ENCODE results near the gene PINK1.

The PINK1 gene

DNA sequence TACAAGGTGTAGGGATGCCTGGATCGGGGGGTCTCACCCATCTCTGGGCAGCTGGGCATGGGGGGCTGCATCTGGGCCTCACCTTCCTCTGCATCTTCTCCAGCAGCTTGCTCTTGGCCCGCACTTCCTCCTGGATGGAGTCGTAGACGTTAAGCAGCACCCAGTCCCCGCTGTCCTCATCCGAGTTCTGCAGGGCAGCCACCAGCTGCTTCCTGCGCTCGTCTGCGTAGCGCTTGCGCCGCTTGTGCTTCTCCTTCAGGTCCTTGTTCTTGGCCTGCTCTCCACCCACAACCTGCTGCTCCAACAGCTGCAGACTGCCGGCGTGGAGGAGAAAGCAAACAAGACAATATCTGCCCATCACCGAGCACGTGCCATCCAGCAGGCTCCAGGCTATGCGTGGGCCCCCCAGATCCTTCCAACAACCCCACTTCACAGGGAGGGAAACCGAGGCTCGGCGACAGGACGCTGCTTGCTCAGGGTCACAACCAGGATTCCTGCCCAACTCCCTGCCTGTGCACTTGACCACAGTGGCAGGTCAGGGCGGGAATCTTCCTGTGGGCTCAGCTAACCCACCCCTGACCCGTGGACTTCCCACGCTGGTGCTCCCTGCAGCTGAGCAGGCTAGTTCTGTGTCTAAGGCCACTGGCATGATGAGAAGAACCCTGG, 49.4 kb downstream of the PINK1 start:
- DNase-seq (ENCODE audit: low read depth): no peak

DNA sequence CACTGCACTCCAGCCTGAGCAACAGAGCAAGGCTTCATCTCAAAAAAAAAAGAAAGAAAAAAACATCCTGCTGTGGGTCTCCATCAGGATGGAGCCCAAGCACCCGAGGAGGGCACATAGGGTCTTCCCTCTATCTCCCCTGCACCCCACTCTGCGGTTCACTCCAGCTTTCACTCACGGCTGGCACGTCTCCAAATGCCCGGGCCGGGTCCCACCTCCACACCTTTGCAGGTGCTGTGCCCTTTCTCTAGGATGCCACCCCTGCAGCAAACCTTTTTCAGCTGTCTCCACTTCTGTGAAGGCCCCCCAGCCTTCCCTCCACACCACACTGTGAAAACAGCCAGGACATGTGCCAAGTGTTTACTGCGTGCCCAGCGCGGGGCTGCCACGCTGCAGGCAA, 50.4 kb downstream of the PINK1 start:
- no peak for DNase-seq (ENCODE audit: low read depth)

DNA sequence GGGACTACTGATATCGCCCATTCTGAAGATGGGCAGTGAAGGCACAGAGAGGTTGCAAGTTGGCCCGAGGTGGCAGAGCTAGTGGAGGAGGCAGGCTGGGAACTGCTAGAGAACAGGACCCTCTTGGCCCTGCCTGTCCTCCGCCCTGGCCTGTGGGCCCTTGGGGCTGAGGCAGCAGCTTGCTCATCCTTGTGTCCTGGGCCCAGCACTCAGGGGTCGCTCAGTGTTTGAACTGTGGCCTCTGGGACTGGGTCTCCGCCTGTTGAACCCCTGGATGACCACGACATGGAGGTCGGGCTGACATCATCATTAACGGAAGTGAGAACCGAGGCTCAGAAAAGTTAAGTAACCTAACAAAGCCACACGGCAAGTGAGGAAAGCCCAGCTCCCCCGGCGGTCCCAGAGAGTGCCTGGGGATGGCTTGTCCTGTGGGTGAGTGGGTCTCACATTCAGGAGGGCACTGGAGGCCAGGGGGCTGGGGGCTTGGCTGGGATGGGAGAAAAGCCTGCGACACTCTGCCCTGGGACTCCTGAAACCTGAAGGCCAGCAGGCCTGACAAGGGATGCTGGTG, 50.9 kb downstream of the PINK1 start:
- no peak for DNase-seq (ENCODE audit: low read depth)

DNA sequence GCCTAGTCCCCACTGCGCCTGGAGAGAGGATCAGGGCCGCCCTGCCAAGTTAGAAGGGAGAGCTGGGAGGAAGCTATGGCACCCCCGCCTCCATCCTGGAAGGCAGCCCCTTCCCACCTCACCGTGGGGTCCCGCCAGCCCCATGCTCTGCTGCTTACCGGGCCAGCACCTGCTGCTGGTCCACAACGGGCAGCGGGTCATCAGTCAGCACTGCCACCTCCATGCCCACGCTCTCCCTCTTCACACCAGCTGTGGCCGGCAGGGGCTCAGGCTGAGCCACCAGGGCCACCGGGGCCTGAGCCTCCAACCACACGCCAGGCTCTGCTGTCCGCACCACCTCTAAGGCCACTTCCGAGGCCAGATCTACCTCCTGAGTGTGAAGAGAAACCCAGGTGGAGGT, 51.4 kb downstream of the PINK1 start:
- no peak for DNase-seq (ENCODE audit: low read depth)

DNA sequence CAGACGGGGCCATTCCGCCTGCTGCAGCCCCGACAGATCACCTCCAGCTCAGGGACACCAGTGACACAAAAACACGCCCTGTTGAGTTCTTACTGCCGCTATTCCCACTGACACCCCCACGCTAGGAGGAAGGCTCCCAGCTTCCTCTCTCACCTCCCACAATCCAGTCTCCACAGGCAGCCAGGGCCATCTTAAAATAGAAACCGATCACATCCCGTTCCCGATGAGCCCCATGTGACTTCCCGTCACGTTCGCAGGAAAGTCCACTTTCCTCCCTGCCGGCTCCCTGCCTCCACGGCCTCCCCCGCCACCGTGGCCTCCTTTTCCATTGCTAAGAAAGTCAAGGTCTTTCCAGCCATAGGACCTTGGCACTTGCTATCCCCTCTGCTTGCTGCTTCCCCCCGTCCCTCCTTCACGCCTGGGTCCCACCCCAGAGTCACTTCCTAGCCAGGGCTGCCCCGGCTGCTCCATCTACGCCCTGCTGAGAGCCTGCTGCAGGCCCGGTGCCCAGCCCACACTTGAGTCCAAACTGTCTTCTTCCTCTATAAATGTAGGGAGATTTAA, 51.9 kb downstream of the PINK1 start:
- DNase-seq (ENCODE audit: low read depth): no peak

DNA sequence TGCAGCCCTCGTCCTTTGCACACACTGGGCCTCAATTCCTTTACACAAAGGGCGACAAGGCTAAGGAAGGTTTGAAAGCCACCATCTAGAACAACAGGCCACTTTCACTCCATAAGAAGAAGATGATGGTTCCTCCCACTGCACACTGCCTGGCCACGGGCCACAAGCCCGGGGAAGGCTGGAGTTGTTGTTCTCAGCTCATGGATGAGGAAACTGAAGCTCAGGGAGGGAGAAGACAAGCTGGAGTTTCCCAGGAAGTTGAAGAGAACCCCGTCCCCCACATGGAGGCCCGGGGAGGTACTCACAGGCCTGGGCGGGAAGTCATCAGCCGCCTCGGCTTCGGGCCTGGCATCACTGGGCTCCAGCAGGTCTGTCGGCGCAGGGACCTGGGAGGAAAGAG, 52.5 kb downstream of the PINK1 start:
- DNase-seq (ENCODE audit: low read depth): no peak

DNA sequence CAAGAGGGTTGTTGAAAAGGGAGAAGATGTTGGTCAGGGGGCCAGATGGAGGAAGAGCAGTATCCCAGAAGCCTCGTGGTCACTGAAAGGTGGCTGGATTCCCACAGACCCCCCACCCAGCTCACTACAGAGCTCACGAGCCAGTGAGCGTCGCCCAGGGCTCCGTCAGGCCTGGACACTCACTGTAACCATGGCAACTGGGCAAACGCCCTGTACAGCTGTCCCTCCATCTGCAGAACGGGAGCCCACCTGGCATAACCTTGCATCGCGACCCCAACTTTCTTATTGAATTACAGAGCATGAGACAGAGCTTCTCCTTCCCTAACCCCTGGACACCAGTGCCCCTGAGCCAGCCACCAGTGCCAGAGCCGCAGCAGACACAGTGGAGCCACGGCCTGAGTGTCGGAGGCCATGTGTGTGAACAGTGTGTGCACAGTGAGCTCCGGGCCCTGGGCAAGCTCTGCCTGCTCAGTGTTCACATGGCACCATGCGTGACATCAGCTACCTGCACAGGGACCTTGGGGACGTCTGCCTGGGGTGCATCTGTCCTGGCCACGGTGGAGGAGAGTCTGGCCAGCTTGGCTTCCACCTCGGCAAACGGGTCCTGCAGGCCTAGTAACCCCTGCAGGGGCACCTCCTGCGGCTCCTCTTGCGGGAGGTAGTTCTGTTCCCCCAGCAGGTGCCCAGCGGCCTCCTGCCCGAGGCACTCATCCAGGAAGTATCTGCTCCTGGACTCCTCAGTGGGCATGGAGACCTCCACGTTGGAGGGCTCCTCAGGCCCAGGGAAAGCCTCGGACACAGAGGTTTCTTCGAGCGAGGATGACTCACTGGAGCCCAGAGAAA, 53.8 kb downstream of the PINK1 start:
- no peak for DNase-seq (ENCODE audit: low read depth)

DNA sequence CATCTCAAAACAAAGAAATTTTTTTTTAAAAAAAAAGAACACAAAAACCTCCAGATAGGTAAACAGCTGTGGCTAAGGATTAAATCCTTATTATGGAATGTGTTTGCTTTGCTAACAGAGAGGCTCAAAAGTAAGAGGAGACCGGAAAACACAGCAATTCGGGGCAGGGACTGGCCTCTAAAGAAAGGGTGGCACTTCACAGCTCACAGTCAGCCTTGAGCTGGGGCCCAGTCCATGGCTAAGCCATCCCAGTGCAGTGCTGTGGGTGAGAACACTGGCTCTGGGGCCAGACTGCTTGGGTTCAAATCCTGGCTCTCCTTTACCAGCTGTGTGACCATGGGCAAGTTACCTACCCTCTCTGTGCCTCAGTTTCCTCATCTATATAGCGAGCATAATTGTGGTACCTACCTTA, 56.4 kb downstream of the PINK1 start:
- DNase-seq (ENCODE audit: low read depth): no peak

DNA sequence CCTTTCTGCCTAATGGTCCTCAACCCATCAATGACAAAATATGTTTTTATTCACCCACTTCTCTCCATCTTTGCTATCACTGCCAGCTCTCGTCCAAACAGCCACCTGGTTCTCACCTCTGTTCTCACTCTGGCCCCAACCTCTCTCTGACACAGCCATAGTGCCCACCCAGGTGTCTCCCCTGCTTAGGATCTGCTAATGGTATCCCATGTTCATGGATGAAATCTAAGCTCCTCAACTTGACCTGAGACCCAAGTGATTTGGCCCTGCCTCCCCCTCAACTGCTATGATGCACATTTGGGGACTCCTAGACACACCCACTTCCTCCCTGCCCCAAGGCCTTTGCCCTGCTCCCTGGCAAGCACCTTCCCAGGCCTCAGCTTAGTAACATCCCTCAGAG, 58.6 kb downstream of the PINK1 start:
- no peak for DNase-seq (ENCODE audit: low read depth)

DNA sequence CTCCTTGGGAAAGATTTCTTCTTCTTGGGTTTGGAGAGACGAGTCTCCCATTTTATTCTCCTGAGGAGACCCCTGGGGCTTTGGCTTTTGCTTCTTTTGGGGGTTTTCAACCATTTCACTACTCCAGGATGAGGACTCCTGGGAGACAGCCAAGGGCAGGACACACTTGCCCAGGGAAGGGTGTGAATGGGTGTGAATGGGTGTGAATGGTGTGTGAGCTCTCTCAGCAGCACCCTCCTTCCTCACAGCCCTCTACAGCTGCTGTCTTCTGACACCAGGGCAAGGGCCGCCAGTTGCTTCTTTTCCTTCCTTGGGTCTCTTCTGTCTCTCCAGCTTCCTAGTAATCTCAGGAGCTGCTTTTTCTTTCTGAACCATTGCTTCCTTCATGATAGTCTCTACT, 60.4 kb downstream of the PINK1 start:
- DNase-seq (ENCODE audit: low read depth): no peak

DNA sequence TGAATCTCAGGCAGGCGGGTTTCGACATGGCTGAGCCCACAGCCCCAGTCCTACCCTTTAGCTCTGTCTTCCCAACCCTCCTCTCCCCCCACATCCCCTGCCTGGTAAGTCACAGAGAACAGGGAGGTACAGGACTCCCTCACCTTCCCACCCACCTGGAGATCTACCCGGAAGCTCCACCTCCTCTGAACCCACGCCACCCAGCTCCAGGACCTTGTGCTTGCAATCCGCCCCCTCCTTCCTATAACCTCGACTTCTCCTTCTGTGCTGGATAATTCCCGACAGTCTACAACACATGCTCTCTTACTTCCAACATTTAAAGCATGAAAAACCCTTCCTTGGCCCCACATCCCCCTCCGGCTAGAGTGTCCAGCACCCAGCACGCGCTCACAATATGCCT, 62.3 kb downstream of the PINK1 start:
- DNase-seq (ENCODE audit: low read depth): no peak

DNA sequence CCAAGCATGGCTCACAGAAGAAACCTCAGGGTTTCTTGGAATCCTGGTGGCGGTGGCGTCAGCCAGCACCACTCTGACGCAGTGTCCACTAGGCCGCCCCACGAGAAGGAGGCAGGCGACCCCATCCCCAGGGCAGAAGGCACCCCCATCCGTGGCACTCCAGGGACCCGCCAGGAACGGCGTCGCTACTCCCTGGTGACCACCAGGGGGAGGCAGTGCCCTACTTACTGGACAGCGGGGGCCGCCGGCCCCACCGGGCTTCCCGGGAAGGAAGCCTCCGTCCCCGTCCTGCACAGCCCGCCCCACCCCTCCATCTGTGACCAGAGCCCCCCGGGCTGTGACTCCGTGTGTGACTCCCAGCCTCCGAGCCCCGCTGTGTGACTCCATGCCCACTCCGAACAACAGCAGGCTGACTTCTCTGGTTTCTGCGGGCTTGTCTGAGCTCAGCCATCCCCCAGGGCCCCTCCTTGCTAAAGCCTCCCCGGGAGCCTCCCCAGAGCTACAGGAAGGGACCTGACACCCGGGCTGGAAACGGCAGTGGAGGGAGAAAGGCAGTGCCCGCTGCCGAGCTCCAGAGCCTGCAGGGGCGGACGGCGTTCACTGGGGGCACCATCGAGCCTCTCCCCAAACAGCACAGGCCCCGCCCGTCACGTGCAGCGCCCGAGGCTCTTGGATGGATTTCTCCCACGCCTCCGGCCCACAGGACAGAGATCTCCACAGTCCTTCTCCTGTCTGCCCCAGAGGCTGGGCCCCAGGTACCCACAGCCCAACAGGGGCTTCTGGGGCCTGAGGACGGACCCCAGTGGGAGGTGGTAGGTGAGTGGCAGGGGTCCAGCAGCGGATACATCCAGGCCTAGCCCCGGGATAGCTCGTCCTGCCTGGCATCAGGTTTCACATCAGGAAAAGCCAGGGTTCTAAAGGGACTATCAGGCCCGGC, 63.4 kb downstream of the PINK1 start:
- peak; percentile 94 for DNase-seq (ENCODE audit: low read depth)

DNA sequence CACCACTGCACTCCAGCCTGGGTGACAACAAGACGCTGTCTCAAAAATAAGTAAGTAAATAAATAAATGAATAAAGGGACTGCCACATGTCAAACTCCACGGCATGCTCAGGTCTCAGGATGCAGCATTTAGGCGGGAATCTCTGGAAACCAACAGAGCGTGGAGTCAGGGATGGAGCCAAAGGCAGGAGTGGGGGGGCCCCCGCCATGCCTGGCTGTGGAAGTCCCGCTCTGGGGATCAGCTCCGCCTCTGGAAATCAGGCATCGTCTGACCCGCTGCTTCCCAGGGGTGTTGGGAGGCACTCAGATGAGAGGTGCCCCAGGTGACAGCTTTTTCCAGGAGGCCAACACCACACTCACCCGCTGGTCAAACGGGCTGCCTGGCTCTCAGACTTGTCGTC, 64.3 kb downstream of the PINK1 start:
- no peak for DNase-seq (ENCODE audit: low read depth)

DNA sequence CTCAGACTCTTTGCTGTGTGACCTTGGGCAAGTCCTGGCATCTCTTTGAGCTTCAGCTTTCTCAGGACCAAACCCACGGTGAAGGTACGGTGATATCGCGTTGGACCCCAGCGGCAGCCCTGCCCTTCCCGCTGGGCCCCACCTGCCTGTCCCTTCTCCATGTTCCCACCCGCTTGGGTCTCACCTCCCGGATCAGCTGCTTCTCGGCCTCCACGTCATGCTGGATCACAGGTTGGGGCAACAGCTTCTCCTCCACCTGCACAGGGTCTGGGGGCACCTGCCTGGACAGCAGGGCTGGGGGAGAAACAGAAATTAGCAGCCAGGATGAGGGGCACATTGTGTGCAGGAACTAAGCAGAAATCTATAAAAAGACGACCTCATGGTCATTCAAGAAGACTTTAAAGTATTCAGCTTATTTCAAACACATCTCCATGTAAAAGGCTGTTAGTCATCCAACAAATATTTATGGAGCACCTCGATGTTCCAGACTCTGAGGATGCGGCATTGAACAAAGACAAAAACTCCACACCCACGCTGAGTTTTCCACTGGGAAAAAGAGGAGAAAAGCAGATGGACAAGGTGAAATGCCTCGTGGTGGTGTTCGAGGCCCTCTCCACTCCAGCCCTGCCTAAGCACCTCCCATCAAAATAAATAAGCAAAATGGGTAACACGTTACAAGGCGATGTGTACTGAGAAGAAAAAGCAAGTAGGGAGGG, 65.1 kb downstream of the PINK1 start:
- DNase-seq (ENCODE audit: low read depth): no peak

DNA sequence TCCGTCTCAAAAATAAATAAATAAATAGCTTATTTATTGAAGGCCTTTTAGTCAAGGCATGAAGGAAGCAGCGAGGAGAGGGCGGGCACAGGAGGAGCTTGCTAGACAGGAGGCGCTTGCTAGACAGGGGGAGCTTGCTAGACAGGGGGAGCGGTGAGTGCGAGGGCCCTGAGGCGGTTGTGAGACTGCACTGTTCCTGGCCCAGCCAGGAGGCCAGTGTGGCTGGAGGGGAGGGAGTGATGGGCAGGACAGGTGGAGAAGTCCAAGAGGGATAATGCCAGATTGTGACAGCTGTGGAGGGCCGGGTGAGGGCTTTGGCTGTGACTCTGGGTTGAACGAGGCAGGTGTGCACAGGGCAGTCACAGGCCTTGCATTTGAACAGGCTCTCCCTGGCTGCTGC, 66.3 kb downstream of the PINK1 start:
- DNase-seq (ENCODE audit: low read depth): no peak

DNA sequence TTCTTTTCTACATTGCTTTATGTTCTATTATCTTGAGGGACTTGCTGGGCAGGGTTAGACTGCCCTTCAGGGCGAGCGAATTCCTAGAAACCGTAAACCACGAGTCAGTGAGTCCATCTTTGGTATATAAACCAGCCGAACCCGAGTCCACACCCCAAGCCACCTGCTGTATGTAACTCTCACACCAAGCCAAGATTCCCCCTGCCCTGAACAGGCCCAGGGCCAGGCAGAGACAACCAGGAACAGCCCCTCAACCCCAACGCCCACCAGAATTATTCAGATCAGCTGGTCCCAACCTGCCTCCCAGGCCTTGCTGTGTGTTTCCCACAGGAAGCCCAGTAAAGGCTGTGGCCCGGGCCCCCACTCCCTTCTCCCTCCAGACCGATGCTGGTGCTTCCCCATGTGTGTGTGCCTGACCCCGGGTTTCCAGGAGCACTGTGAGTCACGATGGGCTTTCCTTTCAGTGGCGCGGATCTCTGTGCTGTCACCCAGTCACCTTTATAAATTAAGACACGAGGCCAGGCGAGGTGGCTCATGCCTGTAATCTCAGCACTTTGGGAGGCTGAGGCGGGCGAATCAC, 67.5 kb downstream of the PINK1 start:
- no peak for DNase-seq (ENCODE audit: low read depth)

All from fibroblast of gingiva (primary cell).